D721Med (cell line): ENCODE data around the gene FAM83B.

Experiments used
- DNase-seq: peaks from one replicate; pipeline ENCODE4 v3.0.0; 2011; ENCODE audit warnings: low spot score; ENCODE audit not compliant: insufficient read length
- FAIRE-seq: peaks from 2 replicates; lab custom pipeline; 2011; peaks lifted over from hg19 to GRCh38; lab: Jason Lieb, UNC
- TF ChIP-seq, protein P1 (sequence below): IDR thresholded peaks from 2 replicates; pipeline ENCODE4 v1.5.1; 2012; ENCODE audit warnings: mild to moderate bottlenecking, control low read depth; ENCODE audit not compliant: insufficient read depth; ENCODE audit errors: missing control alignments

The FAM83B gene

DNA sequence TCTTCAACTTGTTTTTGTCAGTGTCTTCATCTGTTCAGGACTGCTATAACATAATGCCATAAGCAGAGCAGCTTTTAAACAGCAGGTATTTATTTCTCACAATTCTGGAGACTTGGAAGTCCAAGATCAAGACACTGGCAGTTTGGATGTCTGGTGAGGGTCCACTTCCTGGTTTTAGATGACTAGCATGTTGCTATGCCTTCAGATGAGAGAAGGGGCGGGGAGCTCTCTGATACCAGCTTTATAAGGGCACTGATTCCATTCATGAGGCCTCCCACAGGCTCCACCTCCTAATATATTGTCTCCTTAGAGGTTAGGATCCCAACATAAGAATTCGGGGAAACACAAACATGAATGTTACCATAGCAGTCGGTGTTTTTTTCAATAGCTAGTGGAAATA, 52.9 kb downstream of the FAM83B start:
- DNase-seq = no peak
- no peak for FAIRE-seq
- TF ChIP-seq, protein P1, sequence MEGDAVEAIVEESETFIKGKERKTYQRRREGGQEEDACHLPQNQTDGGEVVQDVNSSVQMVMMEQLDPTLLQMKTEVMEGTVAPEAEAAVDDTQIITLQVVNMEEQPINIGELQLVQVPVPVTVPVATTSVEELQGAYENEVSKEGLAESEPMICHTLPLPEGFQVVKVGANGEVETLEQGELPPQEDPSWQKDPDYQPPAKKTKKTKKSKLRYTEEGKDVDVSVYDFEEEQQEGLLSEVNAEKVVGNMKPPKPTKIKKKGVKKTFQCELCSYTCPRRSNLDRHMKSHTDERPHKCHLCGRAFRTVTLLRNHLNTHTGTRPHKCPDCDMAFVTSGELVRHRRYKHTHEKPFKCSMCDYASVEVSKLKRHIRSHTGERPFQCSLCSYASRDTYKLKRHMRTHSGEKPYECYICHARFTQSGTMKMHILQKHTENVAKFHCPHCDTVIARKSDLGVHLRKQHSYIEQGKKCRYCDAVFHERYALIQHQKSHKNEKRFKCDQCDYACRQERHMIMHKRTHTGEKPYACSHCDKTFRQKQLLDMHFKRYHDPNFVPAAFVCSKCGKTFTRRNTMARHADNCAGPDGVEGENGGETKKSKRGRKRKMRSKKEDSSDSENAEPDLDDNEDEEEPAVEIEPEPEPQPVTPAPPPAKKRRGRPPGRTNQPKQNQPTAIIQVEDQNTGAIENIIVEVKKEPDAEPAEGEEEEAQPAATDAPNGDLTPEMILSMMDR = no peak

DNA sequence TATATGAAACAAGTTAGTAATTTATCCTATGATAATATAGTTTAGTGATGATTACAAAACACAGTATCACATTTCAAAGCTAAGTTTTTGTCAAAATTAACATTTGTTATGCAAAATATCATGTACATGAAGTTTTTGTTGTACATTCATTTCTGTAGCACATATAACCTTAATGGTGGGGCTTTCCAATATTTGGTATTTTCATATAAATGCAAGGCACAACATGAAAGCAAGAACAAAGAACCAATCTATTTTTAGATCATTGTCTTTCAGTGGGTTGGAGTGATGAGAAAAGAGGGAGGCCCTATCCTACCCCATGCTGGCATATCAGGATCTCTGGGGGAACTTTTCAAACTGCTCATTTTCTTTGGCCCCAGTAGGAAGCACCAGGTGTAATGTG, 53.4 kb downstream of the FAM83B start:
- FAIRE-seq (no peak), DNase-seq (no peak)
- TF ChIP-seq, protein P1 = no peak

DNA sequence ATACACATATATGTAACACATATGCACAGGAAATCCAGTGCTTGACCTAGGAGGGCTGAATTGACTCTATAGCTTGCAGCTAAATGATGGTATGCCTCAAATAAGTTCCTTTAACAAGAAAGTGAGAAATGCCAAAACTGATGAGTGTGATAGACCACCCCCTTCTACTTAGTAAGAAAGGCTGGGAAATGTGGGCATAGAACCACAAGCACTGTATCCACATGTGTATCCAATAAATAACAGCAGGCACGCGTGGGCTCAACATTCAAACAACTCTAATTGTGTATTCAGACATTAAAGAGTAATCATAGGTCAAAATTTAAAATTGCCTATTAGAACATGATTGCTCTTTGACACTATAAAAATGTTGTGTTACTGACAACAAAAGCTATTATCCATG, 54.1 kb downstream of the FAM83B start:
- DNase-seq (no peak), FAIRE-seq (no peak)
- TF ChIP-seq, protein P1 = no peak

GRCh38 chr6:54903884-54904283, 57.3 kb downstream of the FAM83B start:
- FAIRE-seq (no peak), DNase-seq (no peak)
- TF ChIP-seq, protein P1 = no peak

DNA sequence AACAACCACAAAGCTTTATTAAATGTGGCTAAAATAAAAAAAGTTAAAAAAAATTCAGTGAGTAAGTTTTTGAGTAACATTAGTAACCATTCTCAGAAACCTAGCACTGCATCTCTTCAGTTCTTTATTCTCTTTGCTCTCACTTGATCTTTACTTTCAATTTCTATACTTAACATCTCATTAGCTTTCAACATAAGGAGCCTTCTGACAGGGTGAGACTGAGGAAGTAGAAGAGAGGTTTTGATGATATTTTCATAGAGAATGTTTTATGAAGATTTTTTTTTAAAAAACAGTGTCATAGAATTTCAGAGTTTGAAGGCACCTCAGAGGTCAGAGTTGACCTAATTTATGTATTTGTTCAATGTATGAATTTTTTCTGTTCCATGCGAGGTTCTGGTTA, 60.8 kb downstream of the FAM83B start:
- FAIRE-seq (no peak), DNase-seq (no peak)
- TF ChIP-seq, protein P1 = no peak

DNA sequence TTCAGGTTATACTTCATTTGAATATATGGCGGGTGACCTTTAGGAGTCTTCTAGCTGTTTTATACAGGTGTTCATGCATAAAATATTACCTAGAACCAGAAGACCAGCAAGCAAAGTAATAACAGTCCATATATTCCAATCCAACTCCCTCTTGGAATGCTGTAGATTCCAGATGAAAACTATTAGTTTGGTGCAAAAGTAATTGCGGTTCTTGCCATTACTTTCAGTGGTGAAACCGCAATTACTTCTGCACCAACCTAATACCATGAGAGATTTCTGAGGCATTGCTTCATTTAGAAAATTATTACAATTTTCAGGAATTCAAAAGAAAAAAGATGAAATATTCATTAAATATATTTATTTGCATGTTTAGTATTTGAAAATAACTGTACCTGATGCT, 62.6 kb downstream of the FAM83B start:
- DNase-seq (no peak), FAIRE-seq (no peak)
- TF ChIP-seq, protein P1 = no peak

GRCh38 chr6:54910431-54910884, 63.9 kb downstream of the FAM83B start:
- FAIRE-seq (no peak), DNase-seq (no peak)
- TF ChIP-seq, protein P1 = no peak
